ENCODE results near the gene ADGRG6. TPM values are rescaled to one million over a fixed set of nuclear protein-coding genes. Genes with fewer than 3 reads are reported as not detected.

ADGRG6 gene
- total RNA-seq, 2 donors from 2014 or later = 7.5 to 38.6 TPM

DNA sequence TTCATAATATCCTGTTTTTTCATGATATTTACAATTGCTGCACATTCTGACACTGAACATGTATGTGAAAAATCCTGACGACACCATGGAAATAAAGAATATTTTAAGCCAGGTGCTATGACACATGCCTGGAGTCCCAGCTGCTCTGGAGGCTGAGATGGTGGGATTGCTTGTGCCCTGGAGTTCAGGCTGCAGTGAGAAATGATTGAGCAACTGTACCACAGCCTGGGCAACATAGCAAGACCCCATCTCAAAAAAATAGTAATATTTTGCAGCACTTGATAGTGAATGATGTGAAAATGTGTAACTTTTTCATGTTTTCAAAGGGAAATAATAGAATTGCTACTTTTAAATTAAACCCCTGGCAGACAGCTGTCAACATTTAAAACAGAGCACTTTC, 137.1 kb downstream of the ADGRG6 start:
- no peaks in the 10 kb centered on the region for H3K4me1 ChIP-seq
- H3K4me3 ChIP-seq = no peak overlapping the region
- DNase-seq = no peak
- no peaks in the 10 kb centered on the region for H3K36me3 ChIP-seq (replicated peaks in 1 of 2; ENCODE audit: insufficient read depth in 1 of 2, low read depth in 2 of 2)
- H3K27me3 ChIP-seq = no peaks in the 10 kb centered on the region
- no peak for TF ChIP-seq POLR2A (IDR thresholded peaks at IDR 0.05)
- TF ChIP-seq, protein P1, sequence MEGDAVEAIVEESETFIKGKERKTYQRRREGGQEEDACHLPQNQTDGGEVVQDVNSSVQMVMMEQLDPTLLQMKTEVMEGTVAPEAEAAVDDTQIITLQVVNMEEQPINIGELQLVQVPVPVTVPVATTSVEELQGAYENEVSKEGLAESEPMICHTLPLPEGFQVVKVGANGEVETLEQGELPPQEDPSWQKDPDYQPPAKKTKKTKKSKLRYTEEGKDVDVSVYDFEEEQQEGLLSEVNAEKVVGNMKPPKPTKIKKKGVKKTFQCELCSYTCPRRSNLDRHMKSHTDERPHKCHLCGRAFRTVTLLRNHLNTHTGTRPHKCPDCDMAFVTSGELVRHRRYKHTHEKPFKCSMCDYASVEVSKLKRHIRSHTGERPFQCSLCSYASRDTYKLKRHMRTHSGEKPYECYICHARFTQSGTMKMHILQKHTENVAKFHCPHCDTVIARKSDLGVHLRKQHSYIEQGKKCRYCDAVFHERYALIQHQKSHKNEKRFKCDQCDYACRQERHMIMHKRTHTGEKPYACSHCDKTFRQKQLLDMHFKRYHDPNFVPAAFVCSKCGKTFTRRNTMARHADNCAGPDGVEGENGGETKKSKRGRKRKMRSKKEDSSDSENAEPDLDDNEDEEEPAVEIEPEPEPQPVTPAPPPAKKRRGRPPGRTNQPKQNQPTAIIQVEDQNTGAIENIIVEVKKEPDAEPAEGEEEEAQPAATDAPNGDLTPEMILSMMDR (IDR thresholded peaks at IDR 0.05) = no peak
- WGBS, 2 donors = 81 to 85% methylated on average over 1 of the region's 1 CpG
- intact Hi-C loops (cut with DNase I) = no loop called here
- H3K27ac ChIP-seq = no peak overlapping the region
- no peaks in the 10 kb centered on the region for H3K9me3 ChIP-seq
- no peak for ATAC-seq

DNA sequence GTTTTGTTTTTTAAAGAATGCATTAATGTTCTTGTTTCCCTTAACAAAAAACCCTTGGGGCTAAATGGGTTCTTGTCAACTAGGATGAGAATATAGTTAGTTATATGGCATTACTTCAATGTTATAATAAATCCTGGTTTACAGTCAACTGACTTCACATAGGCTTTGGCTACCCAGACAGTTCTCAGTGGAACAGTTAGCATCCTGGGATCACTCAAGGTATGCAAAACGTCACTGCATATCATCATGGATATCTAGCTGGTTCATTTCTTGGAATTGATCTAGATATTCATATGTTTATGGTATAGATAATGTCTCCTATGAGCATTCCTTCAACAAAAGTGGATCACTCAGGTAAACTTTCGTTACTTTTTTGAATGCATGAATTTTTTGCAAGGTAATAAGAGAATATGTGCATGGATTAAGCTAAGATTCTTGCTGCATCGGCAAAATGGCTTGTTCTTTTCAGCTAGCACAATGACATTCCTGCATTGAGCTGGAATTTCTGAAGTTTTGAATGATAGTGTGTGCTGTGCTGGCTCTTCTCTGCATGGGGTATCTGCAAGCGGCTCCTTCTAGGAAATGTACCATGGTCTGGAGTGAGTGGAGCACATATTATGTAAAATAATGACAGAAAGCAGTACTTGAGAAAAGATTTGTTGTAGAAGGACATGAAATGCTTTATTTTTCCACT, 138.9 kb downstream of the ADGRG6 start:
- H3K27ac ChIP-seq = no peak overlapping the region
- no peaks in the 10 kb centered on the region for H3K9me3 ChIP-seq
- H3K4me1 ChIP-seq = no peaks in the 10 kb centered on the region
- no peak for TF ChIP-seq POLR2A (IDR thresholded peaks at IDR 0.05)
- TF ChIP-seq, protein P1 (IDR thresholded peaks at IDR 0.05) = no peak
- no peak for DNase-seq
- no peak for ATAC-seq
- WGBS, 2 donors = 56 to 70% methylated on average over 4 of the region's 4 CpGs
- no peak overlapping the region for H3K4me3 ChIP-seq
- H3K36me3 ChIP-seq (replicated peaks in 1 of 2; ENCODE audit: insufficient read depth in 1 of 2, low read depth in 2 of 2) = no peaks in the 10 kb centered on the region
- intact Hi-C loops (cut with DNase I) = no loop called here
- no peaks in the 10 kb centered on the region for H3K27me3 ChIP-seq

DNA sequence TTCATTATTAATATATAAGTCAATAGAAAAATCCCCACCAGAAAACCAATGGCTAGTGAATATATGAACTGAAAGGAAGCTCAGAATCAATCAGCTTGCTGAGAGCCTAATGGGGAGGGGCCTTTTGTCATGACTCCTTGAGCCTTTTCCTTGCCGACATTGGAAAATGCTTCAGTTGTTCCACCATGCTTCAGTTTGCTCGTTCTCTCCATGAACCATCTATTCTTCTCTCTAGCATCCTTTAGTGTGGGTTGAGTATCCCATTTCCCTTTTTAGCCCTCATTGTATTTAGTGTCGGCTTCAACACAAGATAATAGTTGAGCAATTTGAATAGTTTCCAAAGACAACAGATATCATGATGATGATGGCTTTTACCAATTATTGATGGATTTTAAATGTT, 139.9 kb downstream of the ADGRG6 start:
- no peak for DNase-seq
- H3K9me3 ChIP-seq = no peaks in the 10 kb centered on the region
- no peak for ATAC-seq
- TF ChIP-seq, protein P1 (IDR thresholded peaks at IDR 0.05) = no peak
- TF ChIP-seq POLR2A (IDR thresholded peaks at IDR 0.05) = no peak
- 83 to 84% methylated on average over 3 of the region's 3 CpGs for WGBS, 2 donors
- no peak overlapping the region for H3K4me3 ChIP-seq
- intact Hi-C loops (cut with DNase I) = no loop called here
- H3K4me1 ChIP-seq = no peaks in the 10 kb centered on the region
- H3K27ac ChIP-seq = no peak overlapping the region
- no peaks in the 10 kb centered on the region for H3K36me3 ChIP-seq (replicated peaks in 1 of 2; ENCODE audit: insufficient read depth in 1 of 2, low read depth in 2 of 2)
- no peaks in the 10 kb centered on the region for H3K27me3 ChIP-seq

DNA sequence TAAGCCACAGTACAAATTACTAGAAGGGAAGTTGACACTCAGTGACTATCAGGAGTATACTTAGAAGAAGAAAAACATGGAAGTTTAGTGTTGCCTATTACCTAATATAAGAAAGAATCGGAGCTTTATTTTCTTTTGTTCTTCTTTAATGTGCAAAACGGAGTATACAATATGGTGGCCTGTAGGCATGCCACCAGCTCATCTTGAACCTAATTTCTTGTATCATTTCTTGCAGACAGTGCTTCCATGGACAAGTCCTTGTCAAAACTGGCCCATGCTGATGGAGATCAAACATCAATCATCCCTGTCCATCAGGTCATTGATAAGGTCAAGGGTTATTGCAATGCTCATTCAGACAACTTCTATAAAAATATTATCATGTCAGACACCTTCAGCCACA, 141.3 kb downstream of the ADGRG6 start:
- no peak overlapping the region for H3K27ac ChIP-seq
- intact Hi-C loops (cut with DNase I) = no loop called here
- H3K27me3 ChIP-seq = no peaks in the 10 kb centered on the region
- DNase-seq (no peak), ATAC-seq (no peak)
- 84 to 88% methylated on average over 2 of the region's 2 CpGs for WGBS, 2 donors
- TF ChIP-seq POLR2A (IDR thresholded peaks at IDR 0.05) = no peak
- TF ChIP-seq, protein P1 (IDR thresholded peaks at IDR 0.05) = no peak
- no peaks in the 10 kb centered on the region for H3K36me3 ChIP-seq (replicated peaks in 1 of 2; ENCODE audit: insufficient read depth in 1 of 2, low read depth in 2 of 2)
- H3K9me3 ChIP-seq = no peaks in the 10 kb centered on the region
- no peak overlapping the region for H3K4me3 ChIP-seq
- no peaks in the 10 kb centered on the region for H3K4me1 ChIP-seq

DNA sequence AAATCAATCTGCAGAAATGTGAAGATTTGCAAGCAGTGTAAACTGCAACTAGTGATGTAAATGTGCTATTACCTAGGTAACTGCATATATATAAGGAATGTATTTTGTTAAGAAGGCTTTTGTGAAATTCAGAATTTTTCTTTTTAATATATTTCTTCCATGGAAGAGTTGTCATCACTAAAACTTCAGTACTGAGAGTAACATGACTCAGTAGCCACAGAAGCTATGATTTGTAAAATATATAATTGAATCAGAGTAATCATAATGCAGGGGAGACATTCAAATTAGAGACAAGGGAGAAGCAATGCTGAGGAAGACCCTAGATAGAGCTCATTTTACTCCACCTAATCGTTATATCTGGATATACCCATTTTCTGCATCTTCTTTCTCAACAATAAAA, 141.7 kb downstream of the ADGRG6 start:
- intact Hi-C loops (cut with DNase I) = no loop called here
- TF ChIP-seq, protein P1 (IDR thresholded peaks at IDR 0.05) = no peak
- no peak for TF ChIP-seq POLR2A (IDR thresholded peaks at IDR 0.05)
- H3K27ac ChIP-seq = no peak overlapping the region
- H3K4me3 ChIP-seq = no peak overlapping the region
- WGBS, 2 donors = 74 to 75% methylated on average over 1 of the region's 1 CpG
- H3K27me3 ChIP-seq = no peaks in the 10 kb centered on the region
- no peaks in the 10 kb centered on the region for H3K9me3 ChIP-seq
- ATAC-seq = no peak
- H3K36me3 ChIP-seq (replicated peaks in 1 of 2; ENCODE audit: insufficient read depth in 1 of 2, low read depth in 2 of 2) = no peaks in the 10 kb centered on the region
- DNase-seq = no peak
- no peaks in the 10 kb centered on the region for H3K4me1 ChIP-seq

Measured in body of pancreas (tissue), 4 donors.